RCC 7860 (cell line): Measurements from ENCODE around the gene P3H1.

Experiments
- DNase-seq: peaks from one replicate; pipeline ENCODE4 v3.0.0-alpha.2; 2015; ENCODE audit warnings: low spot score
- FAIRE-seq: peaks from 2 replicates; lab custom pipeline; 2012; peaks lifted over from hg19 to GRCh38; lab: Jason Lieb, UNC

P3H1 gene

DNA sequence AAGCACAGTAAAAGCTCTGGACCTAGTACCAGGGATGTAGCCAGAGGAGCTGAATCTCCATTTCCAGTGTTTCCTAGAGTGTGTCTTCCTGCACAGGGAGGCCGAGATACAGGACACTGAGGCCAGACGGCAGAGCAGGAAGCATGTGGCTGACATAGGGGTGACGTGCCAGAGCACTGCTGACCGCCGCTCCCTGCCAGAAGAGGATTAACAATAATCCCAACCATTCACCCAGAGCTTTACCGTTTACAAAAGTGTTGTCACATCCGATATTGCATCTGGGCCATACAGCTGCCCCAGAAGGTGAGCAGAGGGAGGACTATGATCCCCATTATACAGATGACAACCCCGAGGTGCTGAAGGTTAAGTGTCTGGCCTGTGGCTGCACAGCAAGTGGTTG lies 21.0 kb downstream of the P3H1 start:
- no peak for DNase-seq
- no peak for FAIRE-seq

DNA sequence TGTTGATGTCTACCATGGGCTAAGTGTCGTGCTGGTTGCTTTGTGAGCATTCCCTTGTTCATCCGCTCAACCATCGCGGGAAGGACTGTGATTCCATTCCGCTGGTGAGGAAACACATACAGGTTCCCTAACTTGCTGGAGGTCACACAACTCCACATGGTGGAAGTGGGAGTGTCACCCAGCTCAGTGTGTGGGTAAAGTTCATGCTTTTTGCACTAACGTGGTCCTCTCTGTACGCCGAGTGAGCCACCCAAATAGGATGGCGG lies 22.7 kb downstream of the P3H1 start:
- FAIRE-seq = no peak
- DNase-seq = no peak

DNA sequence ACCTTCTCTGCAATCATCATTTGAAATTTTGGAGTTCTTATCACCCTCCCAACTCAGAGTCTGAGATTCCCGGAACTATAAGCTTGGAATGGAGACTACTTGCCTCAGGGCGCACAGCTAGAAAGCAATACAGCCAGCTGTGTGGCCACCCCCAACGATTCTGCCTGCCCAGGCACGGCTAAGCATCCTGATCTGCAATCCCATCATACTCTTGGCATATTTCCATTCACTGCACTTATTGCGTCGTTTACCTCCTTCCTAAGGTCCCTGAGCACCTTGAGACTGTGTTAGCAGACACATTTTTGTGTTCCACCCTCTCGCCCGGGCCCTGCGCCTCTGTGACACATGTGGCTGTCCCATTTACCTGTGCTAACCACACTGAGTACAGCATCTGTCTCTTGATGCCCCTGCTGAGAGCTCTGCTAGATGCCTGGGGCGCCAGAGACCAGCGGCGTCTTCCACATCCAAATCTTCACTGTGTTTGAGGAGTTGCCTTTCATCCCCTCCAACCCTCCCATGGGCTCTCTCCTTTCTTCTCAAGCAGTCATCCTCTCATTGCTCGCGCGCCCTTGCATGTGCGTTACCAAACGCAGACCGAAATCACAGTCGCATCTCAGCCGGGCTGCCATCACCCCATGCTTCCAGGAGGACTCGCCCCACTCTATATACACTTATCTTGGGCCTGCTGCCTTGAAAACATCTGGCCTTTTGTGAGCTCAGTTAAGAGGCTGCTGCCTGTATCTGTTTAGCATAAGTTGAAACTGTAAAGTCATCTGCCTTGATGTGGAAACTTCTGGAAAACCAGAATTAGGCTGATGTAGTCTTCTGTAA lies 23.3 kb downstream of the P3H1 start:
- FAIRE-seq = no peak
- DNase-seq = no peak

DNA sequence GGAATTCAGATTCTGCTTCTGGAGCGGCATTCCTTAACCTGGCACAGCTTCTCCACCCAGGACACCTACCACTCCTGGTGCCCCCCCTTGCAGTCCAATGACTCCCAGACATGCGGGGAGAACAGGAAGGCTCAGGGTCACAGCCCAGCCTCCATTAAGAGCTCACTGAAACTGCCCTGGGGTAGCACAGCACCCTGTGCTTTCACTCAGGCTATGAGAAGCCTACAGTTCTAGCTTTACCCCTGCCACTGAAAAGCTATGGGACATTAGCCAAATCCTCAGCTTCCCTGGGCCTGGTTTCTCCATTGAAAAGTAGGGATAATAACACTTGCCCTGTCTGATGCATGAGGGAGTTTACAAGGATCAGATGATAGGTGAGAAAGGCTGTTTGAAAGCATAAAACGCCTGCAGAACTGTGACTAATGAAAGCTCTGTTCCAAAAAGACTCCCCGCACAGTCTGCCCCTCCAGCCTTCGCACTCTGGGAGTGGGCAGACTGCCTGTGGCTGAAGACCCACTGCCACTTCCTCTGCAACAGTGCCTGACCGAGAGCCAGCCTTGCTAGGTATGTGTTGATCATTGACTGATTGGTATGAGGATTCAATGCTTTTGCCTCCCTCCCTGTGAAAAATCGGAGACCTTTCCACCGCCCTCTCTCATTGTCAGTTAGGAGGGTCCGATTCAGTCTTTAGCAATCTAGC lies 24.1 kb downstream of the P3H1 start:
- DNase-seq = no peak
- no peak for FAIRE-seq

DNA sequence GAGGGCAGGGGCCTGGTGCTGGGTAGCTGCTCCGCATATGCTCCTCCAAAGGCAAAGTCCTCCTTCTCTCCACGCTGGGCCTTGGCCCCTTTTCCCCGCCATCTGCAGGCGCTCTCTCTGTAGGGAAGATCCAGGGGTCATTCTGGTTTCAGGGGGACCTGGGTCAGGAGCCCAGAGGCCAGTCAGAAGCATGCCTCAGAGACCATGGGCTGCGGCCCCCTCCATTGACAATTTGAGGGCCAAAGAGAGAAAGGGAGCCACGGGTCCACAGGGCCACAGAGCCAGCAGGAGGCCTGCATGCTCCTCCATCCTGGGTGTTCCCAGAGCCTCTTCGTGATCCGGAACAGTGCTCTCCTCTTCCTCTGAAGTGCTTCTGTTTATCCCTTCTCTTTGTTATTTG lies 24.7 kb downstream of the P3H1 start:
- DNase-seq (no peak), FAIRE-seq (no peak)

DNA sequence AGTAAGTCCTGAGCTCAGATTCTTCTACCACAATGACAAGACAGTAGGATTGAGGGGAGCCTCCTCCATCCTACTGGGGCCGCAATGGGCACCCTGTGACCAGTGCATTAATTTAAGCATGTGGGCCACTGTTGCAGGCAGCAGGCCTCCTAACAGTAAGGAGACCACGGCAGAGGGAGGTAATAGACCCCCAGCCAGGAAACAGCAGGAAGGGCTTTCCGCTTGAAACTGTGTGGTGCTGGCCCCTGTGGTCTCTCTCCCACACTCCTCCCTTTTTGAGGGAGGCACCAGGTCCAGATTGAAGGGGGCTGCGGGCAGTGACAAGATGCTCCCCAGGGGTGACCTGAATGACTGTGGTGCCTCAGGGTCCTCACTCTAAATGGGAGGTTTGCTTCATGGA lies 25.1 kb downstream of the P3H1 start:
- no peak for DNase-seq

DNA sequence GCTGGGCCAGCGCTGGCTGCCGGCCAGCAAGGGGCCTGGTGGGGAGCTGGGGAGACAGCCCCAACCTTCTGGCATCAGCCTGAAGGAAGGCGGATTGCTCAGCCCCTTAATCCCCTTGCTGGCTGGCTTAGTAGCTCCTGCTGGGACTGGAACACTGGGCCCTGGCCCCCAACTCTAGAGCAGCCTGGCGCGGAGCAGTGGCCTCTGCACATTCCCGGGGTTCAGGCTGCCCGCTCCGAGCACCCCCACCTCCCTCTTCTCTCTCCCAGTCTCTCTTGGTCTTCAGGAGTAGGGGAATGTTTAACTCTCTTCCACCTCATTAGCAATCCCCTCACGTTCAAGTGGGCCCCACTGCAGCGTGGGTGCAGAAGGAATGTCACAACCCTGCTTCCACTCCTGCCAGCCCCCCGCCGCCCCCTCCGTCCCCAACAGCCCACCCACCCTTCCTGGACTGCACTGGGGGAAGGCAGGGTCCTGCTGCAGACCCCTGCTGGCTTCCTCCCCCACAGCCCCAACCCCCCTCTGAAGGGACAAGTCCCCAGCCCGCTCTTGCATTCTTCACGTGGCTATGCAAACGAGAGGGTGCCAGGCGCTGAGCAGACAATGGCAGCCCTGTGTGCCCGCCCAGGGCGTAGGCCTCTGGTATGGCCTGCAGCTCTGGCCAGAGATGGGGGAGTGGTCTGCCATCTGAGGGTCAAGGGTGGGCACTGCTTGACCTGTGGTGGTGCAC lies 25.8 kb downstream of the P3H1 start:
- FAIRE-seq (no peak), DNase-seq (no peak)

More for the DNA sequence above, 25.1 kb downstream of the P3H1 start:
- FAIRE-seq = no peak

DNA sequence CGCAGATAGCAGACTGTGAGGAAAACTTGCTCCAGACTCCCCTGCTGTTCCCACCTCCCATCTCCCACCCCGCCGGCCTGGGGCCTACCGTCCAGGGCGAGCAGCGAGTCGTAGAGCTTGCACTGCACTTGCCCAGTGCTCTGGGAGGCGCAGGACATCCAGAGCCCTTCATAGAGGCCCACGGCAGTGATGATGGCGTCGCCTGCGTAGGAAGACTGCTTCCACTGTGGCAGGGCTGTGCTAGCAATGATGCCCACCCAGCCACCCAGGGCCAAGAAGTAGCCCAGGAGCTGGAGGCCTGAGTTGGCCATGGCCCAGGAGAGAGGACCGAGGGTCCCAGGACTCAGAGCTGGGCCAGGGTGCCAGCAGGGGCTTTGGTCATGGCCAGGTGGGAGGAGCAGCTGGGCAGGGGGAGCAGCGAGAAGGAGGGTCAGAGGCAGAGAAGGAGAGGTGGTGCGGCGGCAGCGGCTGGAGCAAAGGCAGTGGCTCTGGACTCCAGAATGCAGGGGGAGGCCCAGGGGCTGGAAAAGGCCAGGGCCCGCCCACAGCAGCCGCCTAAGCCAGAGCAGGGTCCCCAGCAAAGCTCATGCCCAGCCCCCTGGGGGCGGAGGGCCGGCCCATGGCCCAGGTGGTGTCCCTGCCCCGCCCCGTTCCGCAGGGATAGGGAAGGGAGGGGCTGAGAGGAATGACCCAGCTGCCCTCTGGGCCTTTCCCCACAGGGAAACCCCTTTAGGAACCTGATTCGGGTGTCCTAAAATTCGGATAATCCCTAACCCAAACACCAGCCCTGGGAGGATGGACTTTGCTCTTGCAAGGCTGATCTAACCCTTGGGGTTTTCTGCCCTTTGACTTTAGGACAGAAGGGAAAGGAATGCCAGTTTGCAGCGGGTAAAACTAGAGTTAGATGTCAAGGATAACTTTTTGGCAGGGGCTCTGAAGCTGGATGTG lies 26.8 kb downstream of the P3H1 start, which contains the start of gene CLDN19:
Gene CLDN19, minus strand, starts transcription at position 484 of the 948 bp plus-strand sequence. Its CDS starts 173 bp downstream, at position 311.
- FAIRE-seq = no peak
- DNase-seq = no peak

DNA sequence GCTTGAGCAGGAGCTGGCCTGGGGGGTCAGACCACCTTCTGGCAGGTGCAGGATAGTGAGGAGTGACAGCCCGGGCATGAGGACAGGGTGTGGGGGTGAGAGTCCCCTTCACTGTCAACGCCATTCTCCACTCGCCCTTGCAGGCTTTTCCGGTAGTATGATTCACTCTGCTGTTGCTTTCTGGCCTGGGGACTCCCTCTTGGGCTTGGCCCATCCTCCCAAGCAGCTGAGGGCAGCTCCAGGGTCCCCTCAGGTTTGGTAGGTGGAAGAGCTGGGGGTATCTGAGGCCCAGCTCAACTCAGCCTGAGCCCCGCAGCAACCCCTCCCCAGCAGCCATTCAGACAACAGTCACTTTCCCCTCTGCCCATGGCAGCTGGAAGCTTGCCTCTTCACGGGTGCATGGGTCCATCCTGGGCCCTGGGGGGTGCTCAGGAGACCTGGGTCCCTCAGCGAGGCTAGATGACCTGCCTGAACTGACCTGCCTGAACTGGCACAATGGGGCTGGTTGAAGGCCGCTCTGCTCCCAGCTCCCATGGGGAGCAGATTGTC lies 28.1 kb downstream of the P3H1 start:
- FAIRE-seq = no peak
- no peak for DNase-seq

DNA sequence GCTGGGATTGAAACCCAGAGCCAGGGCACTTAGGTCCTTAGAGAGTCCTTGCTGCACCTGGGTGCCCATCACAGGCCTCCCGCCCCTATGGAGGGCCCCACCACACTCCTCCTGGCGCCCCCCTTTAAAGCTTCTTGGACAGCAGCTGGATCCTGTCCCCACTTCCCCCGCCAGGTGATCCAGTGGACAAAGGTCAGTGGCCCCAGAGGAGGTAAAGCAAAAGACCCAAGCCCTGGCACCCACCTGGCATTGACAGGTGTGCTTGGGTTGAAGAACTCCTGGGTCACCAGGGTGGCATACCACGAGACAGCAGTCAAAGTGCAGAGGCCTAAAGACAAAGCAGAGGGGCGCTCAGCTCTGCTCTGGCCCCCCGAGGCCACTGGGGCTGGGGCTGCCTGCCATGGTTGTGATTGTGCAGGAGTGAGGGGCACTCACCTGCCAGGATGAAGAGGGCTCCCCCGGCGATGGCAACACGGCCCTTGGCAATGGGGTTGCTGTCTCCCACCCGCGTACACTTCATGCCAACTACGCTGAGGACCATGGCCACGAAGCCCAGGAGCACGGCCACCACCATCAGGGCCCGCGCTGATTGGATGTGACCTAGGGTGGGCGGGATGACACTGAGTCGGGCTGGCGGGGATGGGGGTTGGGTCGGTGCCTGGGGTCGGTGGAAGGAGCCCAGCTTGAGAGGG lies 28.7 kb downstream of the P3H1 start:
- DNase-seq (no peak), FAIRE-seq (no peak)

DNA sequence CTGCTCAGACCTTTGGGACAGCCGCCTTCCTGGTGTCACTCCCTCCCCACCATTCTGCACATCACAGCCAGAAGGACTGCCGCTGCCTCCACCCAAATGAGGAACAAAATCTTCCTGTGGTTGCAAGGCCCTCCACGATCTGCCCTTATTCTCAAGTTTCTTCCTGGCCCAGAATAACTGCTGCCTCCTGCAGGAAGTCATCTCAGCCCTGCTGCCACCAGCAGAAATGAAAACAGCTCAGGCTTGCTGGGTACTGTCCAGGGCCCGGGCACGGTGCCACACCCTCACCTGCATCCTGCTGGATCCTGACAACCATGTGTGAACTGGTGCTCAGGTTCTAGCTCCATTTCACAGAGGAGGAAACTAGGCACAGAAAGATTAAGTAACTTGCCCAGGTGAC lies 29.6 kb downstream of the P3H1 start:
- no peak for FAIRE-seq
- no peak for DNase-seq

DNA sequence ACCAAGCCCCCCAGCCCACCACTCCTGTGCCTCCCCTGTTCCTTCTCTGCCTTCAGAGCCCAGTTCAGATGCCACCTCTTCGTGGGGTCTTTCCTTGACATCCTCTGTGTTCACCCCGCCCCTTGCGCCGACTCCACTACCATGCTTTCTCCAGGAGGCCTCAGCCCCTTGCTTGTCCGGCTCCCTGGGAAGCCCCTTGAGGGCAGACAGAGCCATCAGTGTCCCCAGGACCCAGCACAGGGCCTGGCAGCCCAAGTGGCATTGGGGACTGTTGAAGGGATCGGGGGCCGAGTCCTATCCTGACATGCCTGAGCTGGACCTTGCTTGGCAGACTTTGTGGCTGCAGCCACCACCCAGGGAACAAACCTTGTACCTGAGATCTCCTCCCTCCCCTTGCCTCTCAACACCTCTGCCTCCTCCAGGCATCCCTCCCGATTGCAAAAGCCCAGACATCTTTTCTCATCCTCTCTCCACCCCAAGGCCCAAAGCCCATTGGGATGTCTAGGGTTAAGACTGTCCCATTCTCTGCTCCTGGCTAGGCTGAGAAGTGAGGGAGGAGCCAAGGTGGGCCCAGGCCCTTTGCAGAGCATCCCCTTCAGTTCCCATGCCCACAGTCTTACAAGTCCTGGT lies 30.1 kb downstream of the P3H1 start:
- FAIRE-seq (no peak), DNase-seq (no peak)

DNA sequence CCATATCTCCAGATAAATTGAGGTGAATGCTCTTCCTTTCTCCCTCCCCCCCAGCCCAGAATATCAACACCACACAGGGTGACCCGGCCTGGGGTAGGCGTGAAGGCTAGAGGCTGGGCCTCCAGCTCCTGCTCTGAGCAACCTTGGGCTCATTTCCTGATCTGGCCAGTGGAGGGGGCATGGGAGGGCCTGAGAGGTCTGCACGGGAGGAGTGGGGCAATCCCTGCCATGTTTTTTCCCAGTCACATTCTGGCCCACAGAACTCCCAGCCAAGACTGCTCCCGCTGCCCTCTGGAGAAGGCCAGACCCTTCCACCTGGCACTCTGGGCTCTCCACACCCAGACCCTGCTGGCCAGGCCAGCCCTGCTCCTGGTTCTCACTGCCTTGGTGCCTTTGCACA lies 30.7 kb downstream of the P3H1 start:
- no peak for FAIRE-seq
- no peak for DNase-seq

DNA sequence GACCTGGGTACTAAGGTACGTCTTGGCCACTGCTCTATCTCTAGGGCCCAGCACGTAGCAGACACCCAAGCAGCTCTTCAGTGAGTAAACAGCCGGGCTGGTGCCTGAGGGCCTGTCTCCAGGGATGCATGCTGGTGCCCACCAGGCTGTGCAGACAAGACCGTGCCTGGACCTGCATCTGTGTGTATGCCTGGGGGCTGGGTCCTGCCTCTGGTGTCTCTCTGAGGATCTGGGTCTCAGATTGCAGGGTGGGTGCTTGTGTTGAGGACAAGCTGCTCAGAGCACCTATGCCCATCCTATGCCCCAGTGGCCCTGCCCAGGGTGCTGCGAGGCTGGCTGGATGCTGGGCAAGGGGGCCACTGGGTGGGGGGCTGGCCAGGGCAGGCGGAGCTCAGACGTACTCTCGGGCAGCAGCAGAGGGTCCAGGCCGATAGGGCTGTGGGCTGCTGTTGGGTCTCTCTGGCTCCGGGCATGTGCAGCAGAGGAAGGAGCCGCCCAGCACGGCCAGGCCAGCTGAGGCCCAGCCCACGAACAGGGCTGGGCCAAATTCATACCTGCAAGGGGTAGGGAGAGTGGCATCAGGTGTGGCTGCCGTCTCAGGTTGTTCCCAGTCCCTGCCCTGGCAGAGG lies 31.2 kb downstream of the P3H1 start:
- FAIRE-seq = no peak
- no peak for DNase-seq

DNA sequence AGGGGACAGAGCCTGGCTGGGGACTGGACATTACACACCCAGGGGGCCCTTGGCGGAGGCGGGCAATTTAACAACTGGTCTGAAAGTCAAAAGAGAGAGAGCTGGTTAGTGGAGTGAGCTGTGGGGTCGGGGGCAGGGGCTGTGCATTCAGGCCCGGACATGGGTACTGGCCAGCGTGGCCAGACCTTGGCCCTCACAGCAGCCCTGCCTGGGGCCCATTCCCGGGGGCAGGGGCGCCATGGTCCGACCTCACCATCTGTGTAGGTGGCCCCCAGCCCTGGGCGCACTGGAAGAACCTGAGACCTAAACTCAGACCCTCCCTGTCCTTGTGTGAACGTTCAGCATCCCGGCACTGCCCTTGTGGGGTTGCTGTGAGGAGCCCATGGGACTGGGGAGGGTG lies 31.8 kb downstream of the P3H1 start:
- DNase-seq (no peak), FAIRE-seq (no peak)

DNA sequence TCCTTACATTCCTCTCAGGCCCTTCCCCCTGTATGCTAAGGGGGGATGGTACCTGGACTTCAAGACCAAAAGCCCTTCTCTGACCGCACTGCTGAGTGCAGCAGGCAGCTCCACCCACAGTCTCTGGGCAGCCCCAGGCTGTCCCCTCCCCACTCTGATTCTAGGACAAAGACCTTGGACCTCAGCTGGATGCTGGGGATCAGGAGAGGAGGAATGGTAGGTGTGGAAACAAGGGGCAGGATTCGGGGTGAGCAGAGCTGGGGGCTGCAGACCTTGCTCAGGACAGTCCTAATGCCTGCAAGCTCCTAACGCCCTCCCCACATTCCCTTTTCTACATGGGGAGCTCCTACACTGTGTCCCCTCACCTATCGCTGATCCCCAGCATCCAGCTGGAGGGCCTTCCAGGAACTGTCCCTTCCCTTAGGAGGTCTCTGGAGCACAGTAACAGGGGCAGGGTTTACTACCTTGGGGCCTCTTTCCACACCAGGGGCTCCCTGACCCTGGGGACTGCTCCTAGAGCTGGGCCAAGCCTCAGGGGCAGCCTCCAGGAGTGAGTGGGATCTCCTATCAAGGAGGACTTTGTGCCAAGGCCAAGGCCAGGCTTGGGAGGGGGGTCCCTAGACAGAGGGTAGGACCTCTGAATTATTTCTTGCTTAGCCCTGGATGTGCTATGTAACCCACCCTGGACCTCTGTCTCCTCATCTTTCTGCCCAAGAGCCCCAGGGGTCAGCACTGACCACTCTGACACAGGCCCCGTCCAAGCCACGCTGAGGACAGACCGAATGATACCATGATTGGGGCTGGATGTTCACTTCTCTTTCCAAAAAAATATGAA lies 32.4 kb downstream of the P3H1 start:
- FAIRE-seq = no peak

DNA sequence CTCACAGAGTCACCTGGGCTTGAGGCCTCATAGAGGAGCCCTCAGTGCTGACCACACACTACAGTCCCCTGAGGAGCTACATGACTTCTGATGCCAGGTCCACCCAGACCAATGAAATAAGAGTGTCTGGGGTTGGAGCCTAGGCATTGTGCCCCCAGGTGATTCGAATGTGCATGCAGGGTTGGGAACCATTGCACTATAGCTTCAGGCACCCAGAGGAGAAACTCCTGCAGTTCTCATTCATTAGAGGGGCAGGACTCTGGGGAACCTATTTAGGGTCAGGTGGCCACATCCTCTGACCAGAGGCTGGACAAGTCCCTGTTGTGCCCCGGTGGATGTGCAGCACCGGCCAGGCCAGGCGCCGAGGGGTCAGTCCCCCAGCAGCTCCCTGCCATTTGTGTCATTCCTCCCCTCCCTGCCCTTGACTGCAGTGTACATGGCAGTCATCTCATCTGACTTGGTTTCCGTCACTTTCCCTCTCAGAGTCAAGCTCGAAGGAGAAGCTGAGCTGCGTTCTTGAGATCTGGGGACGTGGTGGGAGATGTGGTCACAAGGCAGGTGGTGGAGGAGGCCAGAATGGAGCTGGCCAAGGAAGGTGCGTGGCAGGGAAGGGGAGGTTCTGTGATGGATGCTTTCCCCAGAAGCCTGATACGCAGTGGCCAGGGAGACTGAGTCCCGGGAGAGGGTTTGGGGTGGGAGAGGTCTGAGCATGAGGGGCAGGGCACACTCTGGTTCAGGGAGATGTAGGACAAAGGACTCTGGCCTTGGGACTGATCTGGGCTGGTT lies 33.2 kb downstream of the P3H1 start:
- no peak for DNase-seq
- no peak for FAIRE-seq

More for the DNA sequence above, 32.4 kb downstream of the P3H1 start:
- no peak for DNase-seq
